Neutrophil (primary cell): Measurements from ENCODE around the gene ROBO2.

Experiments
- H3K27ac ChIP-seq: fragments of 200-600 bp; sonication (generic); 2 replicates; pipeline ENCODE4 v1.5.1; 2016; ENCODE audit warnings: mild to moderate bottlenecking, moderate library complexity
- H3K27me3 ChIP-seq: fragments of 200-600 bp; sonication (generic); 2 replicates; pipeline ENCODE4 v1.6.0; 2016; ENCODE audit warnings: mild to moderate bottlenecking
- H3K36me3 ChIP-seq: fragments of 200-600 bp; sonication (generic); 2 replicates; pipeline ENCODE4 v1.5.1; 2017
- H3K4me1 ChIP-seq, 2 experiments: fragments of 200-600 bp in 1 of 2; sonication (generic) in 1 of 2; 1 replicate in 1 of 2; 2 replicates in 1 of 2; pipeline versions ENCODE4 v1.5.1 to v1.6.1; 2013 to 2016; ENCODE audit warnings: low read depth in 1 of 2, low read length in 1 of 2, mild to moderate bottlenecking in 1 of 2, moderate library complexity in 1 of 2; ENCODE audit not compliant: control insufficient read depth in 1 of 2, insufficient read depth in 1 of 2
- H3K4me3 ChIP-seq, 2 experiments: fragments of 200-600 bp in 1 of 2; sonication (generic) in 1 of 2; 1 replicate in 1 of 2; 2 replicates in 1 of 2; pipeline ENCODE4 v1.5.1; 2013 to 2016; ENCODE audit warnings: low read depth in 1 of 2, low read length in 1 of 2, mild to moderate bottlenecking in 1 of 2, moderate library complexity in 1 of 2
- H3K9me3 ChIP-seq: fragments of 200-600 bp; sonication (generic); 2 replicates; pipeline ENCODE4 v1.5.1; 2016
- CTCF ChIP-seq: fragments of 200-600 bp; sonication (generic); IDR thresholded peaks from 2 replicates; pipeline ENCODE4 v1.5.1; 2016; ENCODE audit warnings: antibody characterized with exemption

The ROBO2 gene

GRCh38 chr3:77468626-77469020 lies 428.7 kb downstream of the ROBO2 start:
- H3K36me3 ChIP-seq = no peaks in the 10 kb centered on the region
- no peak for TF ChIP-seq CTCF
- H3K4me3 ChIP-seq = no peak overlapping the region
- H3K27me3 ChIP-seq = no peaks in the 10 kb centered on the region
- no peak overlapping the region for H3K27ac ChIP-seq
- no peaks in the 10 kb centered on the region for H3K9me3 ChIP-seq
- no peaks in the 10 kb centered on the region for H3K4me1 ChIP-seq

- H3K4me3 ChIP-seq = no peak overlapping the region
- TF ChIP-seq CTCF = no peak
These were observed 435.6 kb downstream of the ROBO2 start for GRCh38 chr3:77475507-77475906.

GRCh38 chr3:77479021-77479420 lies 439.1 kb downstream of the ROBO2 start:
- H3K27me3 ChIP-seq = no peaks in the 10 kb centered on the region
- no peaks in the 10 kb centered on the region for H3K9me3 ChIP-seq
- TF ChIP-seq CTCF = no peak
- no peak overlapping the region for H3K4me3 ChIP-seq
- H3K36me3 ChIP-seq = no peaks in the 10 kb centered on the region
- H3K4me1 ChIP-seq = no peaks in the 10 kb centered on the region
- no peak overlapping the region for H3K27ac ChIP-seq

More at GRCh38 chr3:77475507-77475906, 435.6 kb downstream of the ROBO2 start:
- H3K9me3 ChIP-seq = no peaks in the 10 kb centered on the region
- no peaks in the 10 kb centered on the region for H3K36me3 ChIP-seq
- H3K27me3 ChIP-seq = no peaks in the 10 kb centered on the region
- H3K4me1 ChIP-seq = no peaks in the 10 kb centered on the region
- no peak overlapping the region for H3K27ac ChIP-seq

- Histone ChIP-seq H3K27me3 (no peaks in the 10 kb centered on the region), H3K27ac (no peak overlapping the region), H3K9me3 (no peaks in the 10 kb centered on the region), H3K4me3 (no peak overlapping the region), H3K4me1 (no peaks in the 10 kb centered on the region), H3K36me3 (no peaks in the 10 kb centered on the region)
- TF ChIP-seq CTCF = no peak
These were observed 449.3 kb downstream of the ROBO2 start for GRCh38 chr3:77489216-77489615.

- no peaks in the 10 kb centered on the region for H3K27me3 ChIP-seq
- TF ChIP-seq CTCF = no peak
- no peak overlapping the region for H3K27ac ChIP-seq
- H3K9me3 ChIP-seq = no peaks in the 10 kb centered on the region
- H3K4me1 ChIP-seq = no peaks in the 10 kb centered on the region
- no peaks in the 10 kb centered on the region for H3K36me3 ChIP-seq
- H3K4me3 ChIP-seq = no peak overlapping the region
These were observed 452.1 kb downstream of the ROBO2 start for GRCh38 chr3:77491961-77492360.

- H3K27ac ChIP-seq = no peak overlapping the region
- no peak overlapping the region for H3K4me3 ChIP-seq
- H3K9me3 ChIP-seq = no peaks in the 10 kb centered on the region
- H3K4me1 ChIP-seq = no peaks in the 10 kb centered on the region
- H3K36me3 ChIP-seq = no peaks in the 10 kb centered on the region
- H3K27me3 ChIP-seq = no peaks in the 10 kb centered on the region
- TF ChIP-seq CTCF = no peak
These were observed 460.8 kb downstream of the ROBO2 start for GRCh38 chr3:77500721-77501120.
